HCEC 1CT (cell line): ENCODE results near the gene CLCNKA.
"Not testable (repeated sequence)": the region's sequence is repeated elsewhere in the genome, so short reads cannot be mapped to it uniquely, and the experiment has no call there.

ENCODE experiments used
- DNase-seq: peaks from one replicate; pipeline ENCODE4 v3.0.0-alpha.2; 2017

Gene CLCNKA

GRCh38 chr1:15998929-15999328 lies 22.9 kb upstream of the CLCNKA start:
- no peak for DNase-seq

GRCh38 chr1:16001274-16001673 lies 20.6 kb upstream of the CLCNKA start:
- not testable (repeated sequence) for DNase-seq

- no peak for DNase-seq
Observed at GRCh38 chr1:16005597-16005996, 16.2 kb upstream of the CLCNKA start.

GRCh38 chr1:16006010-16006409 lies 15.8 kb upstream of the CLCNKA start:
- no peak for DNase-seq

- DNase-seq, result no peak
Observed at GRCh38 chr1:16006552-16007485, 15.0 kb upstream of the CLCNKA start.

- DNase-seq, result no peak
Observed at GRCh38 chr1:16007671-16008341, 14.0 kb upstream of the CLCNKA start.

GRCh38 chr1:16009030-16009460 lies 12.8 kb upstream of the CLCNKA start:
- peak; percentile 55 for DNase-seq

GRCh38 chr1:16009678-16010077 lies 12.2 kb upstream of the CLCNKA start:
- DNase-seq, result no peak

- DNase-seq, result no peak
Observed at GRCh38 chr1:16010837-16011236, 11.0 kb upstream of the CLCNKA start.

- no peak for DNase-seq
Observed at GRCh38 chr1:16011936-16012589, 9.8 kb upstream of the CLCNKA start.

- DNase-seq, result peak; percentile 45
Observed at GRCh38 chr1:16012590-16013219, 9.1 kb upstream of the CLCNKA start.

GRCh38 chr1:16013220-16013907 lies 8.5 kb upstream of the CLCNKA start:
- peak; percentile 59 for DNase-seq

- no peak for DNase-seq
Observed at GRCh38 chr1:16013908-16014258, 8.0 kb upstream of the CLCNKA start.

- no peak for DNase-seq
Observed at GRCh38 chr1:16014509-16015482, 7.0 kb upstream of the CLCNKA start.

GRCh38 chr1:16015491-16015890 lies 6.3 kb upstream of the CLCNKA start:
- DNase-seq, result no peak

GRCh38 chr1:16015960-16016901 lies 5.6 kb upstream of the CLCNKA start:
- DNase-seq, result no peak

- no peak for DNase-seq
Observed at GRCh38 chr1:16017076-16017460, 4.8 kb upstream of the CLCNKA start.

- DNase-seq, result no peak
Observed at GRCh38 chr1:16017461-16018303, 4.2 kb upstream of the CLCNKA start, which contains the start of gene HSPB7. TSS of gene HSPB7 (minus strand) at chr1:16018043. CDS start at chr1:16017963, 80 bp downstream.

GRCh38 chr1:16018308-16018707 lies 3.5 kb upstream of the CLCNKA start:
- no peak for DNase-seq
